ENCODE data around the gene LAMTOR5.

- TF ChIP-seq SUZ12 (IDR thresholded peaks at IDR 0.05), result no peak
- TF ChIP-seq SP1 (IDR thresholded peaks at IDR 0.05), result no peak
- TF ChIP-seq TARDBP (IDR thresholded peaks at IDR 0.05), result no peak
Measured at GRCh38 chr1:110444561-110444960, 37.1 kb upstream of the LAMTOR5 start.

All from HEK293T (cell line).